Measurements from ENCODE around the gene FGF13. TPM values are rescaled to one million over a fixed set of nuclear protein-coding genes. Genes with fewer than 3 reads are reported as not detected.

Gene FGF13
- total RNA-seq, 1 experiment from 2014 or later = 17.1 TPM

GRCh38 chrX:138651494-138651893 is 60.0 kb downstream of the FGF13 start:
- Histone ChIP-seq H3K79me1 (ENCODE audit: insufficient read depth, low read depth, low read length, poor library complexity, severe bottlenecking) (no peaks in the 10 kb centered on the region), H4K91ac (ENCODE audit: insufficient read length, low read depth, low read length) (no peak overlapping the region), H2BK12ac (ENCODE audit: insufficient read length, low read depth, low read length) (no peak overlapping the region), H3K14ac (ENCODE audit: insufficient read depth, low read length) (no peak overlapping the region), H3K18ac (ENCODE audit: insufficient read length, low read depth, low read length) (no peak overlapping the region), H2AFZ (ENCODE audit: low read length) (no peak overlapping the region), H4K20me1 (ENCODE audit: control insufficient read depth, insufficient read depth, insufficient read length) (no peaks in the 10 kb centered on the region), H2BK5ac (ENCODE audit: insufficient read length, low read length) (no peak overlapping the region), H4K5ac (ENCODE audit: insufficient read length, low read depth, low read length) (no peak overlapping the region), H4K8ac (replicated peaks; ENCODE audit: insufficient read length, low read depth, low read length) (no peak overlapping the region), H3K4me2 (ENCODE audit: insufficient read depth, insufficient read length, low read length) (no peak overlapping the region), H3K27ac (ENCODE audit: insufficient read length, low read depth, low read length) (no peak overlapping the region), H3K4me1 (ENCODE audit: insufficient read depth, low read length) (peaks cover 2% of the 10 kb centered on the region; the same call in 1 of the 2 replicates), H3K23ac (ENCODE audit: insufficient read length, low read depth, low read length) (no peak overlapping the region), H2BK15ac (ENCODE audit: low read depth, low read length) (no peak overlapping the region), H3K79me2 (ENCODE audit: insufficient read depth, low read length) (no peaks in the 10 kb centered on the region), H2AK5ac (ENCODE audit: insufficient read length, low read length) (no peak overlapping the region), H2BK20ac (ENCODE audit: low read depth, low read length, poor library complexity, severe bottlenecking) (no peak overlapping the region), H3T11ph (ENCODE audit: low read length) (no peak overlapping the region), H3K27me3 (ENCODE audit: insufficient read depth, low read length) (no peaks in the 10 kb centered on the region), H3K9me3 (ENCODE audit: control insufficient read depth, low read depth, low read length) (no peaks in the 10 kb centered on the region), H3K9ac (ENCODE audit: extremely low read depth, insufficient read length, low read length) (no peak overlapping the region), H2BK120ac (ENCODE audit: low read depth, low read length, poor library complexity, severe bottlenecking) (no peak overlapping the region), H3K4ac (ENCODE audit: low read depth, low read length) (no peak overlapping the region), H3K56ac (ENCODE audit: insufficient read length, low read depth, low read length) (no peak overlapping the region), H3K23me2 (ENCODE audit: insufficient read length, low read depth, low read length, poor library complexity, severe bottlenecking) (no peaks in the 10 kb centered on the region)
- Mint-ChIP-seq H3K4me1 (peaks cover 13 to 20% of the 10 kb centered on the region in 2 experiments), H3K9me3 (peaks cover 0 to 29% of the 10 kb centered on the region in 2 experiments; a peak in 2 of 5 replicates), H3K27ac (no peak overlapping the region), H3K27me3 (ENCODE audit: low read depth) (no peaks in the 10 kb centered on the region), H3K4me3 (no peak overlapping the region), H3K36me3 (ENCODE audit: insufficient read depth in 1 of 3, low read depth in 3 of 3) (no peaks in the 10 kb centered on the region)
- DNase-seq = no peak
- no peak for TF ChIP-seq CTCF (conservative IDR thresholded peaks at IDR 0.05)
